Measurements from ENCODE around the gene ACTRT2.

- TF ChIP-seq CTCF (IDR thresholded peaks at IDR 0.05) (no peak), EP300 (IDR thresholded peaks at IDR 0.05) (no peak)
These were observed 44.1 kb downstream of the ACTRT2 start for GRCh38 chr1:3065396-3065795.

All from sigmoid colon (tissue), 4 donors.